Measurements from ENCODE around the gene LAD1. TPM values are rescaled to one million over a fixed set of nuclear protein-coding genes. Genes with fewer than 3 reads are reported as not detected.

Gene LAD1
- total and polyA plus RNA-seq, 2 experiments from 2014 or later: not detected

- H3K9me3 ChIP-seq (ENCODE audit: low read depth): no peaks in the 10 kb centered on the region
- H3K9ac ChIP-seq: no peak overlapping the region
- H3K4me3 ChIP-seq: no peak overlapping the region
- no peaks in the 10 kb centered on the region for H3K4me1 ChIP-seq (ENCODE audit: insufficient read depth)
- H3K27me3 ChIP-seq (replicated peaks; ENCODE audit: insufficient read depth): peaks cover 23% of the 10 kb centered on the region
- 47 to 53% methylated on average over 4 of the region's 4 CpGs for WGBS, 2 experiments (ENCODE audit: low coverage in 1 of 2, low lambda C conversion rate in 2 of 2, missing lambda C conversion rate in 2 of 2)
- no peak overlapping the region for H3K27ac ChIP-seq
- H3K4me2 ChIP-seq (ENCODE audit: unreplicated experiment): no peak overlapping the region
- H3F3A ChIP-seq (ENCODE audit: insufficient read depth): no peaks in the 10 kb centered on the region
- no peak for TF ChIP-seq EZH2 (IDR thresholded peaks at IDR 0.05; ENCODE audit: insufficient read depth, poor library complexity, severe bottlenecking)
- no peak for TF ChIP-seq EZH2phosphoT487 (IDR thresholded peaks at IDR 0.05; ENCODE audit: insufficient read depth, low read depth)
- no peaks in the 10 kb centered on the region for H3K9me2 ChIP-seq (ENCODE audit: insufficient read depth)
- no peak overlapping the region for H2AFZ ChIP-seq
- DNase-seq: no peak
- no peaks in the 10 kb centered on the region for H3K36me3 ChIP-seq (ENCODE audit: low read depth)
- no peaks in the 10 kb centered on the region for H3K79me2 ChIP-seq (ENCODE audit: insufficient read depth)
- in situ Hi-C loops (cut with MboI): loop anchor here (10.0 kb wide), 1 partner anchor 110 kb away; no protein-coding TSS in a partner anchor
- no peaks in the 10 kb centered on the region for H4K20me1 ChIP-seq (ENCODE audit: insufficient read depth)
Observed at GRCh38 chr1:201354901-201355295, 44.2 kb downstream of the LAD1 start.

DNA sequence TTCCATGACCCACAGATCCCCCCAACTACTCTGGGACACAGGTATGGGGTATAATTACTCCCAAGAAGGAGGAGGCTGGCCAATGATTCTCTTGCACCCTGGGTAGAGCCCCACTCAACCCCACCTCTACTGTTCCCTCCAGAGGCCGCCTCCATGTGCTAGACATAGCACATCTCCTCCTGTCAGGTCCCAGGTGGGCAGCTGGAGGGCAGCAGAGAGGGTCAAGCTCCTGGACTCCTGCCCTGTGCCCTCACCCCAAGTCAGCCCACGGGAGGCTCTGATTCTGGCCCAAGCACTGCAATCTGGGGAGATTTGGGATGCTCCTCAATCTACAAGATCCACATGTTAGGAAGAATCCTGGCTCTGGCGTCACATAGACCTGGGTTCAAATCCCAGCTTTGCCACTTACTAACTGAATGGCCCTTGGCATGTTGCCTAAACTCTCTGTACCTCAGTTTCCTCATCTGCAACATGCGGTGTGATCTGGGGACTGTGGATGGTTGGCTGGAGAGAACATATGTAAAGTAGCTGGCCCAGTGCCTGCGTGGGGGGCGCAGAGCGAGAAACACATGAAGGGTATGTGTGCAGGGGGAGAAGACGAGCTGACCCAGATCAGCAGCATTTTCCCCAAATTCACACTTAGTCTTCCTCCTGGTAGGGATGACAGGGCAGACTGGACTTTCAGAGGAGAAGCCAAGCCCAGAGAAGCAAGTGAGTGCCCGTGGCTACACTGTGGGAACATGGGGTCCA is 44.8 kb downstream of the LAD1 start:
- H3K4me1 ChIP-seq (ENCODE audit: insufficient read depth): no peaks in the 10 kb centered on the region
- no peaks in the 10 kb centered on the region for H3K36me3 ChIP-seq (ENCODE audit: low read depth)
- no peak overlapping the region for H3K4me2 ChIP-seq (ENCODE audit: unreplicated experiment)
- H3K9me2 ChIP-seq (ENCODE audit: insufficient read depth): no peaks in the 10 kb centered on the region
- H3K79me2 ChIP-seq (ENCODE audit: insufficient read depth): no peaks in the 10 kb centered on the region
- H3K9ac ChIP-seq: no peak overlapping the region
- no peak for DNase-seq
- no peak overlapping the region for H2AFZ ChIP-seq
- in situ Hi-C loops (cut with MboI): loop anchor here (10.0 kb wide), 1 partner anchor 110 kb away; no protein-coding TSS in a partner anchor
- no peak overlapping the region for H3K27ac ChIP-seq
- TF ChIP-seq EZH2 (IDR thresholded peaks at IDR 0.05; ENCODE audit: insufficient read depth, poor library complexity, severe bottlenecking) (no peak), EZH2phosphoT487 (IDR thresholded peaks at IDR 0.05; ENCODE audit: insufficient read depth, low read depth) (no peak)
- no peaks in the 10 kb centered on the region for H4K20me1 ChIP-seq (ENCODE audit: insufficient read depth)
- 75 to 78% methylated on average over 9 of the region's 9 CpGs for WGBS, 2 experiments (ENCODE audit: low coverage in 1 of 2, low lambda C conversion rate in 2 of 2, missing lambda C conversion rate in 2 of 2)
- no peaks in the 10 kb centered on the region for H3K9me3 ChIP-seq (ENCODE audit: low read depth)
- no peaks in the 10 kb centered on the region for H3F3A ChIP-seq (ENCODE audit: insufficient read depth)
- peaks cover 23% of the 10 kb centered on the region for H3K27me3 ChIP-seq (replicated peaks; ENCODE audit: insufficient read depth)
- no peak overlapping the region for H3K4me3 ChIP-seq

GRCh38 chr1:201353186-201353940 is 45.8 kb downstream of the LAD1 start:
- no peak for DNase-seq
- peaks cover 23% of the 10 kb centered on the region for H3K27me3 ChIP-seq (replicated peaks; ENCODE audit: insufficient read depth)
- no peak overlapping the region for H3K9ac ChIP-seq
- H3F3A ChIP-seq (ENCODE audit: insufficient read depth): no peaks in the 10 kb centered on the region
- no peak overlapping the region for H3K4me2 ChIP-seq (ENCODE audit: unreplicated experiment)
- H4K20me1 ChIP-seq (ENCODE audit: insufficient read depth): no peaks in the 10 kb centered on the region
- no peaks in the 10 kb centered on the region for H3K9me2 ChIP-seq (ENCODE audit: insufficient read depth)
- TF ChIP-seq EZH2phosphoT487 (IDR thresholded peaks at IDR 0.05; ENCODE audit: insufficient read depth, low read depth): no peak
- TF ChIP-seq EZH2 (IDR thresholded peaks at IDR 0.05; ENCODE audit: insufficient read depth, poor library complexity, severe bottlenecking): no peak
- H3K79me2 ChIP-seq (ENCODE audit: insufficient read depth): no peaks in the 10 kb centered on the region
- H3K4me1 ChIP-seq (ENCODE audit: insufficient read depth): no peaks in the 10 kb centered on the region
- WGBS, 2 experiments (ENCODE audit: low coverage in 1 of 2, low lambda C conversion rate in 2 of 2, missing lambda C conversion rate in 2 of 2): 67 to 77% methylated on average over 13 of the region's 13 CpGs
- H3K9me3 ChIP-seq (ENCODE audit: low read depth): no peaks in the 10 kb centered on the region
- in situ Hi-C loops (cut with MboI): loop anchor here (10.0 kb wide), 1 partner anchor 109 kb away; no protein-coding TSS in a partner anchor
- no peaks in the 10 kb centered on the region for H3K36me3 ChIP-seq (ENCODE audit: low read depth)
- no peak overlapping the region for H2AFZ ChIP-seq
- no peak overlapping the region for H3K27ac ChIP-seq
- H3K4me3 ChIP-seq: no peak overlapping the region

- in situ Hi-C loops (cut with MboI): loop anchor here (10.0 kb wide), 1 partner anchor 107 kb away; no protein-coding TSS in a partner anchor
- Histone ChIP-seq H3K9me2 (ENCODE audit: insufficient read depth) (no peaks in the 10 kb centered on the region), H3K9me3 (ENCODE audit: low read depth) (no peaks in the 10 kb centered on the region), H3K36me3 (ENCODE audit: low read depth) (no peaks in the 10 kb centered on the region), H4K20me1 (ENCODE audit: insufficient read depth) (no peaks in the 10 kb centered on the region), H3K4me2 (ENCODE audit: unreplicated experiment) (no peak overlapping the region), H3K27me3 (replicated peaks; ENCODE audit: insufficient read depth) (peaks cover 23% of the 10 kb centered on the region), H3F3A (ENCODE audit: insufficient read depth) (no peaks in the 10 kb centered on the region), H3K27ac (no peak overlapping the region), H2AFZ (no peak overlapping the region), H3K4me1 (ENCODE audit: insufficient read depth) (no peaks in the 10 kb centered on the region), H3K4me3 (no peak overlapping the region), H3K79me2 (ENCODE audit: insufficient read depth) (no peaks in the 10 kb centered on the region), H3K9ac (no peak overlapping the region)
- no peak for DNase-seq
- no peak for TF ChIP-seq EZH2phosphoT487 (IDR thresholded peaks at IDR 0.05; ENCODE audit: insufficient read depth, low read depth)
- TF ChIP-seq EZH2 (IDR thresholded peaks at IDR 0.05; ENCODE audit: insufficient read depth, poor library complexity, severe bottlenecking): no peak
Observed at GRCh38 chr1:201351617-201352016, 47.5 kb downstream of the LAD1 start.
